ENCODE measurements around the gene ULK4.

ULK4 gene

DNA sequence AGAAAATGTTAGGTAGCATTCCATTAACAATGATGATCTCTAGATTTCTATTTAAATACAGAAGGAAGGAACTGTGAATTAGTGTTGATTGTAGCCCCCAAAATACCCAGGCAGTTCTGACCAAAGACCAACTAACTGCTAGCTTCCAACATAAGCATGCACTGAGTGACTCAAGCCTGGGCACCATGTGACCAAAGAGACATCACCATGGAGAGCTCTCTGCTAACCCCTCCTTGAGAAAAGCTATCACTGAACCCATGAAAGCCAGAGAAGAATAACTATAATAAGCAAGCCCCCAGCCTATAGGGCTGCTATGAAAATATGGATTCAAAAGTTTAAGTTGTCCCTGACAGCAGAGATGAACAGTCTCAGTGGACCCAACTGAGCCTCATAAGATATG is 310.2 kb downstream of the ULK4 start:
- no peak for TF ChIP-seq CTCF (IDR thresholded peaks at IDR 0.05)

- TF ChIP-seq CTCF (IDR thresholded peaks at IDR 0.05), result no peak
Measured at GRCh38 chr3:41650406-41650805, 311.5 kb downstream of the ULK4 start.

DNA sequence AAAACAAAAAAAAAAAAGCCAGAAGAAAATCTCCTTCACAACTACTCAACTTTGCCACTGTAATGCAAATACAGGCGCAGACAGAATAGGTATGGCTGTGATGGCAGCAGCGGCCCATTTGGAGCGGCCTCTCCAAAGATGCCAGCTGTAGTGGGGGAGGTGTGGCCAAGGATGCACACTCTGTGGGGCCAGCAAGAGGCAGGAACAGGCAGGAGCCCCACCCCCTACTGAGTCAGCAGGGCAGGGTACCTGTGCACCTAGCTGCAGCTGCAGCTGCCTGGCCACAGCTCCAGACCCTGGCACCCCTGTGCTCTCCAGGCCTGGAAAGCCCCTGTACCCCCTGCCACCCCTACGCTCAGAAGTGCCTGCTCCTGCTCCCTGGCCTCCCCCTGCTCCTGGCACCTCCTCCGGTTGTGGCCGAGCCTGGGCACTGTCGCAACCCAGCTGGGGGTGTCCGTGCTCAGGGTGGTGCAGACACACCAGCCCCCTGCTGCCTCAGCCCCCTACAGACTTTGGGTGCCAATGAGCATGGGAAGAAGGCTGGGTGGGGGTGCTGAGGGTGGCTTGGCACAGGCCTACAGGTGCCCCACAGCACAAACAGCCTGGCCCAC is 312.7 kb downstream of the ULK4 start:
- TF ChIP-seq CTCF (IDR thresholded peaks at IDR 0.05), result no peak

GRCh38 chr3:41640076-41640475 is 321.8 kb downstream of the ULK4 start:
- TF ChIP-seq CTCF (IDR thresholded peaks at IDR 0.05), result no peak

DNA sequence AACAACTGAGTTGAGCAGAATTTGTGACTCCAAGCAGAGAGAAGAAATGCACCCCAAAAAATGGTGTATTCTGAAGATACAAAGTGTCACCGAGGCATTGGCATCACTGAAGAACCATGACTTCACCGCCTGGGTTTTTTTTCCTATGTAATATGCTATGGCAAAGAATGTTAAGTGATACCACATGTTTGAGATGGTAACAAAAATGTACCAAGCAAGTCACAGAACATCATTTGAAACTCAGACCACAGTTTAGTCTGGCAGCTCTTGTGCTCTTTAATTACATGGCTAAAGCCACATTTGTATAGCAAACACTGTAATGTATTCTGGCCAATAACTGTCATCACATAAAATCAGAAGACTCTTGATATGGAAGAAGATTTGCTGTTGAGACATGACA is 323.5 kb downstream of the ULK4 start:
- no peak for TF ChIP-seq CTCF (IDR thresholded peaks at IDR 0.05)

GRCh38 chr3:41632700-41633099 is 329.2 kb downstream of the ULK4 start:
- TF ChIP-seq CTCF (IDR thresholded peaks at IDR 0.05), result no peak

DNA sequence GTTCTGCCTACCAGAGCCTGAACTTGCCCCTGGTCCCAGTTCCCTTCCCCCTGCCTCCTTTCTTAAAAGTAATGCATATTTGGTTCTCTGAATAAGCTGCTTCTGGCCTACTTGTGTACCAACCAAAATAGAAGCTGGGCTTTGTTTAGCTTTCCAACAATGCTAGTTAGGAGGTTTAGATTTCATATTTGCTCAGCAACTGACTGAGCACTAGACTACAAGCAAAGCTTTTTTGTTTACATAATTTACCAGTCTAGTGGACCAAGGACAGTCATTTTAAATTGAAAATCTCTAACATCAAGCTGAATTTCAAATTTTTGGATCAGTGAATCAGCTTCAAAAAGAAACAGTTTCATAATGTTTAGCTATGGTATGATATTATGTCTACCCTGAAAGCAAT is 331.2 kb downstream of the ULK4 start:
- TF ChIP-seq CTCF (IDR thresholded peaks at IDR 0.05), result no peak

GRCh38 chr3:41629986-41630385 is 331.9 kb downstream of the ULK4 start:
- TF ChIP-seq CTCF (IDR thresholded peaks at IDR 0.05), result no peak
